Measurements from ENCODE around the gene ERRFI1.
"Not testable (repeated sequence)": the region's sequence is repeated elsewhere in the genome, so short reads cannot be mapped to it uniquely, and the experiment has no call there.

ERRFI1 gene, protein sequence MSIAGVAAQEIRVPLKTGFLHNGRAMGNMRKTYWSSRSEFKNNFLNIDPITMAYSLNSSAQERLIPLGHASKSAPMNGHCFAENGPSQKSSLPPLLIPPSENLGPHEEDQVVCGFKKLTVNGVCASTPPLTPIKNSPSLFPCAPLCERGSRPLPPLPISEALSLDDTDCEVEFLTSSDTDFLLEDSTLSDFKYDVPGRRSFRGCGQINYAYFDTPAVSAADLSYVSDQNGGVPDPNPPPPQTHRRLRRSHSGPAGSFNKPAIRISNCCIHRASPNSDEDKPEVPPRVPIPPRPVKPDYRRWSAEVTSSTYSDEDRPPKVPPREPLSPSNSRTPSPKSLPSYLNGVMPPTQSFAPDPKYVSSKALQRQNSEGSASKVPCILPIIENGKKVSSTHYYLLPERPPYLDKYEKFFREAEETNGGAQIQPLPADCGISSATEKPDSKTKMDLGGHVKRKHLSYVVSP

DNA sequence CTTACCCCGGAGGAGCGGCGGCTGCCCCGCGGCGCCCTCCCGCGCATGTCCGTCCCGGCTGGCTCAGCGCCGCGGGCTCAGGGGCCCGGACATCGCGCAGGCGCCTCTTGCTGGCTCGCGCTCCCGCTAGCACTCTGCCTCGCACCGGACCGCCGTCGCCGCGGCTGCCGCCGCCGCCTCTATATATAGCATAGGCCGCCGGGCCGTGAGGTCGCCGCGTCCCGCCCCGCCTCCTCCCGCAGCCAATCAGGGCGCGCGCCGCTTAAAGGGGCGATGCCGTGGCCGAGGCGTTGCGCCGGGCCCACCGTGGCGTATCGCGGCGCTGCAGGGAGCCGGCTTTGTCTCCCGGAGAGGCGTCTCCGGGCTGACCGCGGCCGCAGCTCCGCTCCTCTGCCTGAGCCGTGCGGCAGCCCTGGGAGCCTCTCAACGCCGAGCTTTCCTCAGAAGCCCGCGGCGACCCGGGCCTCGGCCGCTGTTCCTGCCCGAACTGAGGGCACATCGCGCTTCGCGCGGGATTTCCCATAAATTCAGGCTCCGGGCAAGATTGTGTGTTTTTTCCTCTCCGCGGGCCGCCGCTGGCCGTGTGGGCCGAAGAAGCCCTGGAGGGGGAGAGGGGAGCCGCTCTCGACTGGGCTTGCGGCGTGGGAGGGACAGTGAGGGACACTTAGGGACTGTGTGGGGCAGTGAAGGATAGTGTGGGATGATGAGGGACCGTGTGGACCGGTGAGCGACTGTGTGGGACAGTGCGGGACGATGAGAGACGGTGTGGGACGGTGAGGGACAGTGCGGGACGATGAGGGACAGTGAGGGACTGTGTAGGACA is at the start of gene ERRFI1:
ERRFI1 (minus strand) TSS at position 157 of the 823 bp plus-strand sequence. CDS start 10,690 bp downstream, outside the sequence.
- Histone ChIP-seq H4K20me1 (peaks cover 12% of the 10 kb centered on the region), H3K4me2 (peak within 1 kb of the TSS; percentile 97), H3K4me1 (peaks cover 10% of the 10 kb centered on the region; the same call in 1 of the 2 replicates), H3K4me3 (peak within 1 kb of the TSS; percentile 73), H3K9me3 (no peaks in the 10 kb centered on the region), H3K9ac (peak within 1 kb of the TSS; percentile 74), H3K27ac (peak within 1 kb of the TSS; percentile 49; the same call in 1 of the 2 replicates), H3K27me3 (peaks cover 30% of the 10 kb centered on the region), H3K36me3 (no peaks in the 10 kb centered on the region)
- TF ChIP-seq Cebpa-rat (IDR thresholded peaks at IDR 0.05): no peak

DNA sequence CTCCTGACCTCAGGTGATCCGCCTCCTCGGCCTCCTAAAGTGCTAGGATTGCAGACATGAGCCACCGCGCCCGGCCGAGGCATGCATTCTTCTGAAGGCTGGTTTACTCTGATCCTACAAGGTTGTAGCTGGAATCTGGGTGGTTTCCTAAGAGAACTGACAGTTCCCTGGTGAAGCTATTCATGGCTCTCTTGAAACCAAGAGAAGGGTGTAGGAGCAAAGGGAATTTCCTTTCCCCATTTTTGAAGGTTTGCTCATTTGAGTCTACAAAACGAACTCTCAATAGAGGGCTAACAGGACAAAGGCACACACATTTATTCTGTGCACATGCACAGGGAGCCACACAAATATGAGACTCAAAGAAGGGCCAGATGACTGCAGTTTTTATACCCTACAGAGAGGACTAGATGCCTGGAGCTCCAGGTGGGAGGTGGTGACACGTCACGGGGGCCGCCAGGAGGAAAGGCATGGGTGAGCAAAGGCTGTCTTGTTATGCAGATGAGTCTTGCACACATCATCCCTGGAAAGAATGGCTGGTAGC is 49.5 kb upstream of the ERRFI1 start:
- Histone ChIP-seq H3K4me1 (no peaks in the 10 kb centered on the region), H3K9me3 (no peaks in the 10 kb centered on the region), H3K4me3 (no peak overlapping the region), H3K9ac (no peak overlapping the region), H4K20me1 (no peaks in the 10 kb centered on the region), H3K4me2 (no peak overlapping the region), H3K27me3 (no peaks in the 10 kb centered on the region), H3K36me3 (no peaks in the 10 kb centered on the region), H3K27ac (no peak overlapping the region)
- no peak for TF ChIP-seq Cebpa-rat (IDR thresholded peaks at IDR 0.05)

DNA sequence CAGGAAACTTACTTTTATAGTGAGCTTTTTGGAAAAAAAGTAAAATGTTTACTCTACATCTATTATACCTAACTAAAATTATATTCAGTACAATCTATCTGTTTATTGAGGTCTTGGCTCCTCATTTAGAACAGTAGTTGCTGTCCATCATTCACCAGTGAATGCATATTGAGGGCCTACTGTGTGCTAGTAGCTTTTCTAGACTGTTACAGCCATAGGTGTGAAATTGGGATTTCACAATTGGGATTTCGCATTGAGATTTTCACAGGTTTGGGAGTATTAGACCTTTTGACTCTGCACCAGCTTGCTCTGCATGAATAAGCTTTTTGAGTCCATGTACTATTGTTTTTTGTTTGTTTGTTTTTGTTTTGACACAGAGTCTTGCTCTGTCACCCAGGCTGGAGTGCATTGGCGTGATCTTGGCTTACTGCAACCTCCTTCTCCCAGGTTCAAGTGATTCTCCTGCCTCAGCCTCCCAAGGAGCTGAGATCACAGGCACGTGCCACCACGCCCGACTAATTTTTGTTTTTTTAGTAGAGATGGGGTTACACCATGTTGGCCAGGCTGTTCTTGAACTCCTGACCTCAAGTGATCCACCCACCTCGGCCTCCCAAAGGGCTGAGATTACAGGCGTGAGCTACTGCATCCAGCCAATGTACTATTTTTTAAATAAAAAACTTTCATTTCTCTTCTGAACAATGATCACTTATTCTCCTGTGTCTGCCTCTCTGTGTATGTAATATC is 47.2 kb upstream of the ERRFI1 start:
- no peak overlapping the region for H3K4me3 ChIP-seq
- TF ChIP-seq Cebpa-rat (IDR thresholded peaks at IDR 0.05): no peak

DNA sequence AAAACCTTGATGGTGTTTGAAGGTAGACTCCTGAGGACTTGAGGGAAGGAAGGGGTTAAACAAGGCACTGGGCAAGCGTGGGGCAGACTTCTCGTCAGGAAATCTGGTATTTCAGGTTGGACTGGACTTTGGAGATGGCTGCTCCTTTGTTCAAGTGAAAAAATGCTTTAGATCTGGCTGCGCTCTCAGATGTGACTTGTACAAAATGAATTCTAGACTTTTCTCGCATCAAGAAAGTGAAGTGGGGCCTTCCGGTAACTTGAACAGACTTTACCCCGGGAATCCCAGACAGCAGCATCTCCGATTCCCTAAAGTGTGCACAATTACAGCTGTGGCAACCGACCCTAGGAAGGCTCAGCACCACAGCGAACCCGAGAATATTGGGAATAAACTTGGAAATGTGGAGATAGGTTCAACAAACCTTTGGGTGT is 44.3 kb upstream of the ERRFI1 start:
- no peak overlapping the region for H3K27ac ChIP-seq
- no peaks in the 10 kb centered on the region for H3K9me3 ChIP-seq
- H3K27me3 ChIP-seq: no peaks in the 10 kb centered on the region
- H3K4me3 ChIP-seq: no peak overlapping the region
- TF ChIP-seq Cebpa-rat (IDR thresholded peaks at IDR 0.05): no peak
- no peak overlapping the region for H3K4me2 ChIP-seq
- H3K4me1 ChIP-seq: no peaks in the 10 kb centered on the region
- no peaks in the 10 kb centered on the region for H4K20me1 ChIP-seq
- H3K36me3 ChIP-seq: no peaks in the 10 kb centered on the region
- no peak overlapping the region for H3K9ac ChIP-seq

More for the DNA sequence above, 47.2 kb upstream of the ERRFI1 start:
- Histone ChIP-seq H3K27me3 (no peaks in the 10 kb centered on the region), H4K20me1 (no peaks in the 10 kb centered on the region), H3K9ac (no peak overlapping the region), H3K36me3 (no peaks in the 10 kb centered on the region), H3K4me1 (no peaks in the 10 kb centered on the region), H3K27ac (no peak overlapping the region), H3K9me3 (no peaks in the 10 kb centered on the region), H3K4me2 (no peak overlapping the region)

DNA sequence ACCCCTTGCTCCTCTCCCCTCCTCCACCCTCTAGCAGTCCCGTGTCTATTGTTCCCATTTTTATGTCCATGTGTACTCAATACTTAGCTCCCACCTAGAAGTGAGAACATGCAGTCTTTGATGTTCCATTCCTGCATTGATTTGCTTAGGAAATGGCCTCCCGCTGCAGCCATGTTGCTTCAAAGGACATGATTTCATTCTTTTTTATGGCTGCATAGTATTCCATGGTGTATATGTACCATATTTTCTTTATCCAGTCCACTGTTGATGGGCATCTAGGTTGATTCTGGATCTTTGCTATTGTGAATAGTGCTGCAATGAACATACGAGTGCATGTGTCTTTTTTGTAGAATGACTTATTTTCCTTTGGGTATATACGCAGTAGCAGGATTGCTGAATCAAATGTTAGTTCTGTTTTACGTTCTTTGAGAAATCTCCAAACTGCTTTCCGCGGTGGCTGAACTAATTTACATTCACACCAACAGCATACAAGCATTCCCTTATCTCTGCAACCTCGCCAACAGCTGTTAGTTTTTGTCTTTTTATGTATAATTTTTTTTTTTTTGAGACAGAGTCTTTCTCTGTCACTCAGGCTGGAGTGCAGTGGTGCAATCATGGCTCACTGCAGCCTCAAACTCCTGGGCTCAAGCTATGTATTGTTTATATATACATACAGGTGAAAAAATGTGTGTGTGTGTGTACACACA is 43.7 kb upstream of the ERRFI1 start:
- H3K9me3 ChIP-seq, H3K4me3 ChIP-seq, H3K27ac ChIP-seq, H3K4me2 ChIP-seq, H3K9ac ChIP-seq, H3K4me1 ChIP-seq, H3K27me3 ChIP-seq, H3K36me3 ChIP-seq, H4K20me1 ChIP-seq: not testable (repeated sequence)

DNA sequence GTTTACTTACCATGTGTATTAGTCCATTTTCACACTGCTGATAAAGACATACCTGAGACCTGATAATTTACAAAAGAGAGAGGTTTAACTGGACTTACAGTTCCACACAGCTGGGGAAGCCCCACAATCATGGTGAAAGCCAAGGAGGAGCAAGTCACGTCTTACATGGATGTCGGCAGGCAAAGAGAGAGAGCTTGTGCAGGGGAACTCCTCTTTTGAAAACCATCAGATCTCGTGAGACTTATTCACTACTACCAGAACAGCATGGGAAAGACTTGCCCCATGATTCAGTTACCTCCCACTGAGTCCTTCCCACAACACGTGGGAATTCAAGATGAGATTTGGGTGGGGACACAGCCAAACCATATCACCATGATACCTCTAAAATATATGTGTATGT is 39.3 kb upstream of the ERRFI1 start:
- Histone ChIP-seq H3K4me1 (no peaks in the 10 kb centered on the region), H4K20me1 (no peaks in the 10 kb centered on the region), H3K9ac (no peak overlapping the region), H3K4me3 (no peak overlapping the region), H3K27me3 (no peaks in the 10 kb centered on the region), H3K4me2 (no peak overlapping the region), H3K27ac (no peak overlapping the region), H3K36me3 (no peaks in the 10 kb centered on the region), H3K9me3 (no peaks in the 10 kb centered on the region)
- no peak for TF ChIP-seq Cebpa-rat (IDR thresholded peaks at IDR 0.05)

DNA sequence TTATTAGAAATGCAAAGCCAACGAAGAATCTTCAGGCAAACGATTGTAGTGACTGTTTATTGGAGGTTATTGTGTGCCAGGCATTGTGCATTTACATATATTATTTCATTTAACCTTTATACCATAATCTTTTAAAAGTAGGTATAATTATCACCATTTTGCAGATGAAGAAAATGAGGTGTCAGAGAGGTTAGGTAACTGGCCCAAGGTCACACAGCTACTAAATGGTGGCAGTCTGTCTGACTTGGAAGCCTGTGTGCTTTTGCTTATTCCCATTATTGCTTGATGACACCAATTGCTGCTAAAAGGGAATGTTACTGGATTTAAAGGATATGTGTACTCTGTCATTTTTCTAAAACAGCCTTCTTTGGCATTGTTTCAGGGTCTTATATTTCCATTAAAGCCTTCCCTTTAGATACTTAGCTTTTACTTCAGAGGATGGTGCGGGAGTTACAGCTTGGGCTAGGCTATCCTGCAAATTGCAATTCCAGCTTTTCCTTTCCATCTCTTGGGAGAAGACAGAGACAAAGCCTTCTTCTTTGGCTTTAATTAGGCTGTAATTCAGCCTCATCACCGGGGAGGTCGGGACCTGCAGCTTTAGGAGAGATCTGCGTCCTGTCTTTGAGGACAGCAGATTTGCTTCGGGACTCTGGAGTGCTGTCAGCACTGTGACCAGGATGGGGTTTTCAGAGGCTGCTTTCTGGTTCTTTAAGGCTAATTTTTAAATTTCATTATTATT is 37.4 kb upstream of the ERRFI1 start:
- Histone ChIP-seq H3K36me3 (no peaks in the 10 kb centered on the region), H3K27me3 (no peaks in the 10 kb centered on the region), H3K27ac (no peak overlapping the region), H4K20me1 (no peaks in the 10 kb centered on the region), H3K4me1 (no peaks in the 10 kb centered on the region), H3K9me3 (no peaks in the 10 kb centered on the region), H3K4me2 (no peak overlapping the region), H3K4me3 (no peak overlapping the region), H3K9ac (no peak overlapping the region)
- no peak for TF ChIP-seq Cebpa-rat (IDR thresholded peaks at IDR 0.05)

DNA sequence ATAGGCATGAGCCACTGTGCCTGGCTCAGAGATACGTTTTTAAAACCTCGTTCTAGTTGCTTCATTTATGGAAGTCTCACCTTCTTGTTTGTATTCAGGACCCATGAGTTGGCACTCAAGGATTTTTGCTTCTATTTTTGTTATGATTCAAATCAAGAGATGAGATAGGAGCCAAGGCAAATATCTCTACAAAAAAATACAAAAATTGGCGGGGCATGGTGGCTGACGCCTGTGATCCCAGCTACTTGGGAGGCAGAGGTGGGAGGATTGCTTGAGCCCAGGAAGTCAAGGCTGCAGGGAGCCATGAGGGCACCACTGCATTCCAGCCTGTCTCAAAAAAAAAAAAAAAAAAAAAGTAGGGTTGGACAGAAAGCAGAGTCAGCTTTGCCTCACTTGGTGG is 36.8 kb upstream of the ERRFI1 start:
- Histone ChIP-seq H3K27ac (no peak overlapping the region), H3K9ac (no peak overlapping the region), H4K20me1 (no peaks in the 10 kb centered on the region), H3K27me3 (no peaks in the 10 kb centered on the region), H3K36me3 (no peaks in the 10 kb centered on the region), H3K9me3 (no peaks in the 10 kb centered on the region), H3K4me2 (no peak overlapping the region), H3K4me1 (peaks cover 3% of the 10 kb centered on the region; the same call in 1 of the 2 replicates), H3K4me3 (no peak overlapping the region)
- TF ChIP-seq Cebpa-rat (IDR thresholded peaks at IDR 0.05): no peak
